ENCODE results near the gene USH2A.

DNA sequence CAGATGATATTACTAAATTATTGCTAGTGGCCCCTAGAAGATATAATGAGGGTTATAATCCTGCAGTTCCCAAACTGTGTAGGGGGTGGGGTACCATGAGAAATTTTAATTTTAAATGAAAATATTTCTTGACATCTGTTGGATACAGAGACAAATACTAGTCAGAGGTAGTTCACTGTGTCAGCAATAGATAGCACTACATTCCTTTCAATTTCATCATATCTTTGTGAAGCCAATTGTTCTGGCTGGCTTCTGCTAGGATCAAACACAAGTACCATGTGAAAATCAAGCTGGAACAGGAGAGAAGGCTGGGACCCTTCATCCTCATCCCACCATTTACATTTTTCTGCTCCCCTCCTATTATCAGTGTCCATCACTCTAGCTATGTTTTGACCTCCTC, 208.1 kb downstream of the USH2A start:
- no peak for TF ChIP-seq CTCF (IDR thresholded peaks at IDR 0.05; ENCODE audit: borderline replicate concordance, extremely low read depth, low read length, poor library complexity, severe bottlenecking)
- TF ChIP-seq EZH2 (IDR thresholded peaks at IDR 0.05; ENCODE audit: borderline replicate concordance, low read depth, low read length, severe bottlenecking): no peak

Data from DND-41 (cell line).